Measurements from ENCODE around the gene NPIPB2.

Gene NPIPB2

GRCh38 chr16:11896486-11897176 lies 45.2 kb downstream of the NPIPB2 start:
- no peak for DNase-seq

- no peak for DNase-seq
Measured at GRCh38 chr16:11893571-11893970, 48.3 kb downstream of the NPIPB2 start.

GRCh38 chr16:11892761-11893160 lies 49.1 kb downstream of the NPIPB2 start:
- no peak for DNase-seq

GRCh38 chr16:11890231-11890965 lies 51.4 kb downstream of the NPIPB2 start:
- DNase-seq, result no peak

- no peak for DNase-seq
Measured at GRCh38 chr16:11886881-11887280, 55.0 kb downstream of the NPIPB2 start.

GRCh38 chr16:11884035-11884434 lies 57.8 kb downstream of the NPIPB2 start:
- DNase-seq, result no peak

- no peak for DNase-seq
Measured at GRCh38 chr16:11880007-11880406, 61.8 kb downstream of the NPIPB2 start.

GRCh38 chr16:11877374-11877773 lies 64.5 kb downstream of the NPIPB2 start:
- no peak for DNase-seq

Measured in activated CD4-positive, CD25-positive, alpha-beta regulatory T cell (primary cell).